Uterus (tissue), 4 donors: ENCODE data around the gene ANGPTL3. TPM values are rescaled to one million over a fixed set of nuclear protein-coding genes. Genes with fewer than 3 reads are reported as not detected.
"Not testable (repeated sequence)": the region's sequence is repeated elsewhere in the genome, so short reads cannot be mapped to it uniquely, and the experiment has no call there.

Source experiments
- DNase-seq, 2 donors: peaks; one replicate each; pipeline ENCODE4 v3.0.0-alpha.2; 2019 to 2020
- H3K27ac ChIP-seq, 2 donors: fragments of 200-600 bp; sonication (generic); 1 replicate in 1 of 2; 2 replicates in 1 of 2; pipeline ENCODE4 v1.5.1; 2016 to 2018
- H3K27me3 ChIP-seq, 2 donors: fragments of 200-600 bp; sonication (generic); one replicate each; pipeline ENCODE4 v1.5.1; 2018 to 2019; ENCODE audit warnings: control low read depth in 1 of 2
- H3K36me3 ChIP-seq, 2 donors: fragments of 200-600 bp; sonication (generic); one replicate each; pipeline ENCODE4 v1.5.1; 2019; ENCODE audit warnings: control low read depth in 1 of 2
- H3K4me1 ChIP-seq, 2 donors: fragments of 200-600 bp; sonication (generic); one replicate each; pipeline ENCODE4 v1.5.1; 2018 to 2019; ENCODE audit warnings: control low read depth in 1 of 2
- H3K4me3 ChIP-seq, 2 donors: fragments of 200-600 bp; sonication (generic); 1 replicate in 1 of 2; 2 replicates in 1 of 2; pipeline ENCODE4 v1.5.1; 2018 to 2019; ENCODE audit warnings: mild to moderate bottlenecking in 1 of 2
- H3K9me3 ChIP-seq, 2 donors: fragments of 200-600 bp; sonication (generic); one replicate each; pipeline ENCODE4 v1.5.1; 2019; ENCODE audit warnings: control low read depth in 1 of 2
- POLR2A ChIP-seq, 2 donors: fragments of 450-650 bp; IDR thresholded peaks; one replicate each; pipeline ENCODE4 v1.6.1; 2016; ENCODE audit warnings: antibody characterized with exemption in 2 of 2, mild to moderate bottlenecking in 1 of 2, moderate library complexity in 1 of 2
- intact Hi-C: fragments of 100-400 bp; cut with DNase I; formaldehyde crosslinking; loops from one replicate; pipeline ENCODE4 v1.15.1; 2023; ENCODE audit warnings: low total_unique reads
- total RNA-seq, 4 donors: library from RNA; depleted of rRNA in 3 of 4; stranded (reverse); fragments of >200 nt in 3 of 4; gene quantifications; one replicate each; pipeline versions ENCODE4 v1.1.0 to v1.2.4, GENCODE V29; 2014 to 2023
- TF ChIP-seq, protein P1 (sequence below), 4 experiments: fragments of 200-600 bp in 2 of 4; fragments of 450-650 bp in 2 of 4; sonication (generic) in 2 of 4; IDR thresholded peaks; one replicate each; pipeline ENCODE4 v1.5.1; 2016 to 2019; ENCODE audit warnings: antibody characterized with exemption in 4 of 4, mild to moderate bottlenecking in 2 of 4, moderate library complexity in 1 of 4
- donor health status: DM: yes; HTN: yes; CAD: no.

ANGPTL3 gene, protein sequence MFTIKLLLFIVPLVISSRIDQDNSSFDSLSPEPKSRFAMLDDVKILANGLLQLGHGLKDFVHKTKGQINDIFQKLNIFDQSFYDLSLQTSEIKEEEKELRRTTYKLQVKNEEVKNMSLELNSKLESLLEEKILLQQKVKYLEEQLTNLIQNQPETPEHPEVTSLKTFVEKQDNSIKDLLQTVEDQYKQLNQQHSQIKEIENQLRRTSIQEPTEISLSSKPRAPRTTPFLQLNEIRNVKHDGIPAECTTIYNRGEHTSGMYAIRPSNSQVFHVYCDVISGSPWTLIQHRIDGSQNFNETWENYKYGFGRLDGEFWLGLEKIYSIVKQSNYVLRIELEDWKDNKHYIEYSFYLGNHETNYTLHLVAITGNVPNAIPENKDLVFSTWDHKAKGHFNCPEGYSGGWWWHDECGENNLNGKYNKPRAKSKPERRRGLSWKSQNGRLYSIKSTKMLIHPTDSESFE
- not detected for total RNA-seq

DNA sequence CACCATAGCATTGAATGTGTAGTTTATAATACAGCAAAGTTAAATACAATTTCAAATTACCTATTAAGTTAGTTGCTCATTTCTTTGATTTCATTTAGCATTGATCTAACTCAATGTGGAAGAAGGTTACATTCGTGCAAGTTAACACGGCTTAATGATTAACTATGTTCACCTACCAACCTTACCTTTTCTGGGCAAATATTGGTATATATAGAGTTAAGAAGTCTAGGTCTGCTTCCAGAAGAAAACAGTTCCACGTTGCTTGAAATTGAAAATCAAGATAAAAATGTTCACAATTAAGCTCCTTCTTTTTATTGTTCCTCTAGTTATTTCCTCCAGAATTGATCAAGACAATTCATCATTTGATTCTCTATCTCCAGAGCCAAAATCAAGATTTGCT lies at the start of gene ANGPTL3:
Gene ANGPTL3, plus strand, starts transcription at position 240 of the 400 bp plus-strand sequence. Its CDS starts 47 bp downstream, at position 287.
- intact Hi-C loops, result no loop called here
- Histone ChIP-seq H3K4me1 (no peaks in the 10 kb centered on the region), H3K36me3 (no peaks in the 10 kb centered on the region), H3K27me3 (no peaks in the 10 kb centered on the region), H3K9me3 (no peaks in the 10 kb centered on the region), H3K4me3 (no peak within 1 kb of the TSS), H3K27ac (no peak within 1 kb of the TSS)
- TF ChIP-seq, protein P1, sequence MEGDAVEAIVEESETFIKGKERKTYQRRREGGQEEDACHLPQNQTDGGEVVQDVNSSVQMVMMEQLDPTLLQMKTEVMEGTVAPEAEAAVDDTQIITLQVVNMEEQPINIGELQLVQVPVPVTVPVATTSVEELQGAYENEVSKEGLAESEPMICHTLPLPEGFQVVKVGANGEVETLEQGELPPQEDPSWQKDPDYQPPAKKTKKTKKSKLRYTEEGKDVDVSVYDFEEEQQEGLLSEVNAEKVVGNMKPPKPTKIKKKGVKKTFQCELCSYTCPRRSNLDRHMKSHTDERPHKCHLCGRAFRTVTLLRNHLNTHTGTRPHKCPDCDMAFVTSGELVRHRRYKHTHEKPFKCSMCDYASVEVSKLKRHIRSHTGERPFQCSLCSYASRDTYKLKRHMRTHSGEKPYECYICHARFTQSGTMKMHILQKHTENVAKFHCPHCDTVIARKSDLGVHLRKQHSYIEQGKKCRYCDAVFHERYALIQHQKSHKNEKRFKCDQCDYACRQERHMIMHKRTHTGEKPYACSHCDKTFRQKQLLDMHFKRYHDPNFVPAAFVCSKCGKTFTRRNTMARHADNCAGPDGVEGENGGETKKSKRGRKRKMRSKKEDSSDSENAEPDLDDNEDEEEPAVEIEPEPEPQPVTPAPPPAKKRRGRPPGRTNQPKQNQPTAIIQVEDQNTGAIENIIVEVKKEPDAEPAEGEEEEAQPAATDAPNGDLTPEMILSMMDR (IDR thresholded peaks at IDR 0.05), result no peak
- no peak for TF ChIP-seq POLR2A (IDR thresholded peaks at IDR 0.05)
- DNase-seq, result no peak

- H3K27ac ChIP-seq, result no peak overlapping the region
- intact Hi-C loops, result no loop called here
- no peak for TF ChIP-seq POLR2A (IDR thresholded peaks at IDR 0.05)
- TF ChIP-seq, protein P1 (IDR thresholded peaks at IDR 0.05), result no peak
Measured at GRCh38 chr1:62561306-62561705, 36.0 kb upstream of the ANGPTL3 start.

DNA sequence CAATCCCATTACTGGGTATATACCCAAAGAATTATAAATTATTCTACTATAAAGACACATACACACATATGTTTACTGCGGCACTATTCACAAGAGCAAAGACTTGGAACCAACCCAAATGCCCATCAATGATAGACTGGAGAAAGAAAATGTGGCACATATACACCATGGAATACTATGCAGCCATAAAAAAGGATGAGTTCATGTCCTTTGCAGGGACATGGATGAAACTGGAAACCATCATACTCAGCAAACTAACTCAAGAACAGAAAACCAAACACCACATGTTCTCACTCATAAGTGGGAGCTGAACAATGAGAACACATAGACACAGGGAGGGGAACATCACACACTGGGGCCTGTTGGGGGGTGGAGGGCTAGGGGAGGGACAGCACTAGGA lies 30.1 kb upstream of the ANGPTL3 start:
- H3K27me3 ChIP-seq, H3K4me3 ChIP-seq, H3K9me3 ChIP-seq, DNase-seq, H3K4me1 ChIP-seq, H3K27ac ChIP-seq, intact Hi-C loops, H3K36me3 ChIP-seq: not testable (repeated sequence)

More at GRCh38 chr1:62561306-62561705, 36.0 kb upstream of the ANGPTL3 start:
- H3K36me3 ChIP-seq, result no peaks in the 10 kb centered on the region
- DNase-seq, result no peak
- no peak overlapping the region for H3K4me3 ChIP-seq
- no peaks in the 10 kb centered on the region for H3K27me3 ChIP-seq
- H3K4me1 ChIP-seq, result no peaks in the 10 kb centered on the region
- no peaks in the 10 kb centered on the region for H3K9me3 ChIP-seq

GRCh38 chr1:62567926-62568325 lies 29.4 kb upstream of the ANGPTL3 start:
- intact Hi-C loops, H3K4me3 ChIP-seq, H3K27ac ChIP-seq, H3K9me3 ChIP-seq, DNase-seq, H3K4me1 ChIP-seq, H3K27me3 ChIP-seq, H3K36me3 ChIP-seq: not testable (repeated sequence)

GRCh38 chr1:62571517-62571916 lies 25.8 kb upstream of the ANGPTL3 start:
- H3K4me1 ChIP-seq, intact Hi-C loops: not testable (repeated sequence)

DNA sequence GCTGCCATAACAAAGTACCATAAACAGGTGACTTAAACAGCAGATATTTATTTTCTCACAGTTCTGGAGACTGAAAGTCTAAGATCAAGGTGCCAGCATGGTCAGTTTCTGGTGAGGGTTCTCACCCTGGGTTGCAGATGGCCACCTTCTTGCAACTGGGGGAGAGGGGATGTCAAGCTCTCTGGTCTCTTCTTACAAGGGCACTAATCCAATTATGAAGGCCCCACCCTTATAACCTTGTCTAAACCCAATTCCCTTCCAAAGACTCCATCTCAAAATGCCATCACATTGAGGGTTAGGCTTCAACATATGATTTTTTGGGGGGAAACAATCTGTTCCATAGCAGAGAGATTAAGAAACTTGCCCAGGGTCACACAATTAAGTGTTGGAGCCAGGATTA lies 24.8 kb upstream of the ANGPTL3 start:
- Histone ChIP-seq H3K9me3 (peaks cover 0 to 6% of the 10 kb centered on the region in 2 donors), H3K27me3 (no peaks in the 10 kb centered on the region), H3K27ac (no peak overlapping the region), H3K4me1 (no peaks in the 10 kb centered on the region), H3K4me3 (no peak overlapping the region), H3K36me3 (no peaks in the 10 kb centered on the region)
- TF ChIP-seq, protein P1 (IDR thresholded peaks at IDR 0.05), result no peak
- TF ChIP-seq POLR2A (IDR thresholded peaks at IDR 0.05), result no peak
- intact Hi-C loops, result no loop called here
- no peak for DNase-seq

More at GRCh38 chr1:62571517-62571916, 25.8 kb upstream of the ANGPTL3 start:
- DNase-seq, H3K4me3 ChIP-seq, H3K27me3 ChIP-seq, H3K9me3 ChIP-seq, H3K27ac ChIP-seq, H3K36me3 ChIP-seq: not testable (repeated sequence)
